Lower leg skin (tissue), 4 donors: Measurements from ENCODE around the gene PLIN4. TPM values are rescaled to one million over a fixed set of nuclear protein-coding genes. Genes with fewer than 3 reads are reported as not detected.

Experiments
- DNase-seq, 2 donors: peaks; one replicate each; pipeline ENCODE4 v3.0.0-alpha.2; 2019; ENCODE audit warnings: low spot score in 2 of 2
- H3K4me3 ChIP-seq: fragments of 200-600 bp; sonication (generic); 2 replicates; pipeline ENCODE4 v1.5.1; 2017; ENCODE audit warnings: mild to moderate bottlenecking, low read depth; ENCODE audit not compliant: poor library complexity, severe bottlenecking
- CTCF ChIP-seq, 3 donors: fragments of 450-650 bp; IDR thresholded peaks; one replicate each; pipeline ENCODE4 v1.5.1; 2016; ENCODE audit warnings: antibody characterized with exemption in 3 of 3, mild to moderate bottlenecking in 3 of 3, moderate library complexity in 2 of 3
- POLR2A ChIP-seq, 2 donors: fragments of 450-650 bp; IDR thresholded peaks; one replicate each; pipeline ENCODE4 v1.6.1; 2016 to 2017; ENCODE audit warnings: antibody characterized with exemption in 2 of 2, mild to moderate bottlenecking in 1 of 2, moderate library complexity in 1 of 2
- WGBS, 2 donors: methylation state at CpG; one replicate each; pipeline ENCODE4 v1.1.5; 2018; 5-methylcytosine and 5-hydroxymethylcytosine counted together
- intact Hi-C: fragments of 100-400 bp; cut with DNase I; formaldehyde crosslinking; loops from one replicate; pipeline ENCODE4 v1.15.0; 2023; ENCODE audit warnings: low total_unique reads
- total RNA-seq, 4 donors: library from RNA; depleted of rRNA; stranded (reverse); fragments of >200 nt; gene quantifications; one replicate each; pipeline ENCODE4 v1.1.0, GENCODE V29; 2016

PLIN4 gene
- total RNA-seq, 4 donors from 2014 or later, result 10.6 to 55.1 (median 24.2) TPM

- intact Hi-C loops, result loop anchor here (5.0 kb wide), 1 partner anchor 81 kb away; the partner anchor contains the start of gene TNFAIP8L1
- TF ChIP-seq POLR2A (IDR thresholded peaks at IDR 0.05) (no peak), CTCF (IDR thresholded peaks at IDR 0.05) (no peak)
- H3K4me3 ChIP-seq, result no peak overlapping the region
- no peak for DNase-seq
- 63 to 72% methylated on average over 43 of the region's 43 CpGs for WGBS, 2 donors
These were observed 37.6 kb upstream of the PLIN4 start for GRCh38 chr19:4555657-4556561.

GRCh38 chr19:4554717-4555116, 36.4 kb upstream of the PLIN4 start:
- TF ChIP-seq CTCF (IDR thresholded peaks at IDR 0.05), result no peak
- no peak for TF ChIP-seq POLR2A (IDR thresholded peaks at IDR 0.05)
- intact Hi-C loops, result loop anchor here (5.0 kb wide), 1 partner anchor 83 kb away; the partner anchor contains the start of gene TNFAIP8L1
- no peak for DNase-seq
- no peak overlapping the region for H3K4me3 ChIP-seq
- WGBS, 2 donors, result 68 to 72% methylated on average over 7 of the region's 7 CpGs

GRCh38 chr19:4553775-4554174, 35.5 kb upstream of the PLIN4 start:
- H3K4me3 ChIP-seq, result no peak overlapping the region
- intact Hi-C loops, result no loop called here
- WGBS, 2 donors, result 71 to 76% methylated on average over 3 of the region's 3 CpGs
- TF ChIP-seq POLR2A (IDR thresholded peaks at IDR 0.05) (no peak), CTCF (IDR thresholded peaks at IDR 0.05) (no peak)
- no peak for DNase-seq

- no peak for DNase-seq
- no peak for TF ChIP-seq CTCF (IDR thresholded peaks at IDR 0.05)
- TF ChIP-seq POLR2A (IDR thresholded peaks at IDR 0.05), result no peak
- H3K4me3 ChIP-seq, result no peak overlapping the region
- intact Hi-C loops, result no loop called here
These were observed 34.9 kb upstream of the PLIN4 start for GRCh38 chr19:4553092-4553695.

- no peak for DNase-seq
- intact Hi-C loops, result no loop called here
- TF ChIP-seq POLR2A (IDR thresholded peaks at IDR 0.05), result no peak
- no peak for TF ChIP-seq CTCF (IDR thresholded peaks at IDR 0.05)
- 91 to 96% methylated on average over 4 to 14 of the region's 18 CpGs for WGBS, 2 donors
- no peak overlapping the region for H3K4me3 ChIP-seq
These were observed 34.2 kb upstream of the PLIN4 start for GRCh38 chr19:4552525-4552819.
